Fibroblast of skin of right biceps (primary cell): ENCODE results near the gene SLC32A1.

Experiments used
- DNase-seq: peaks from one replicate; pipeline ENCODE4 v3.0.0-alpha.2; 2013

The SLC32A1 gene, protein sequence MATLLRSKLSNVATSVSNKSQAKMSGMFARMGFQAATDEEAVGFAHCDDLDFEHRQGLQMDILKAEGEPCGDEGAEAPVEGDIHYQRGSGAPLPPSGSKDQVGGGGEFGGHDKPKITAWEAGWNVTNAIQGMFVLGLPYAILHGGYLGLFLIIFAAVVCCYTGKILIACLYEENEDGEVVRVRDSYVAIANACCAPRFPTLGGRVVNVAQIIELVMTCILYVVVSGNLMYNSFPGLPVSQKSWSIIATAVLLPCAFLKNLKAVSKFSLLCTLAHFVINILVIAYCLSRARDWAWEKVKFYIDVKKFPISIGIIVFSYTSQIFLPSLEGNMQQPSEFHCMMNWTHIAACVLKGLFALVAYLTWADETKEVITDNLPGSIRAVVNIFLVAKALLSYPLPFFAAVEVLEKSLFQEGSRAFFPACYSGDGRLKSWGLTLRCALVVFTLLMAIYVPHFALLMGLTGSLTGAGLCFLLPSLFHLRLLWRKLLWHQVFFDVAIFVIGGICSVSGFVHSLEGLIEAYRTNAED

DNA sequence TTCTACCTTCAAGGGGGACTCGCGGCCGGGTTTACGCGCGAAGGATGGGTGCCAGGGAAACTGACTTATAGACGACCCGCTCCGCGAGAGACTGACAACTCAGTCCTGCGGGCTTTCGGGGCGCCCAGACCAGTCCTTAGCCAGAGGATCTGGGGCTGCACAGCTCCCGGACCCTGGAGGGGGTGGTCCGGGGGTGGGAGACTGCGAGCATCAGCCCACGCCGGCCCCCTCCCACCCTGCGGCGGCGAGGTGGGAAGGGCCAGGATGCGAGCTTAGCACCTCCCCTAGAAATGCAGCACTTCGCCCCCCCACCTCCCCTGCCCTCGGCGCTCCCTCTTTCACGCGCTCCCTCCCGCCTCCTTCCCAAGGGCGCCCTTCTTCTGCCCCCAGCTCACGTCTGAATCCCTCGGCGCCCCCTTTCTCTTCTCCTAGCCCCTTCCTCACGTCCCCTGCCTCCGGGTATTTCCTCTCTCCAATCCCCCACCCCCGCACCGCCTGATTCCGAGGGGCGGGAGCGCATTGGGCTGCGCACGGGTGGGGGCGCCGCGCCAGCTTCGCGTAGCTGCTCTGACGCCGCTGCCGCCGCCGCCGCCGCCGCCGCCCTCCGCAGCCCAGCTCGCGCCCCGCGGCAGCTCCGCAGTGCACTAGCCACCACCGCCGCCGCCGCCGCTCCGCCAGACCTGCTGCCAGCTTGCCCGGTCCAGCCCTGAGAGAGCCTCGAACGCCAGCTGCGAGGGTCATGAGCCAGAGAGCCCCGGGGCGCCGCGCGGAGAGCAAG lies at the start of gene SLC32A1:
SLC32A1 (plus strand) TSS at position 639 of the 778 bp plus-strand sequence. CDS start 239 bp downstream, outside the sequence.
- DNase-seq, result no peak

DNA sequence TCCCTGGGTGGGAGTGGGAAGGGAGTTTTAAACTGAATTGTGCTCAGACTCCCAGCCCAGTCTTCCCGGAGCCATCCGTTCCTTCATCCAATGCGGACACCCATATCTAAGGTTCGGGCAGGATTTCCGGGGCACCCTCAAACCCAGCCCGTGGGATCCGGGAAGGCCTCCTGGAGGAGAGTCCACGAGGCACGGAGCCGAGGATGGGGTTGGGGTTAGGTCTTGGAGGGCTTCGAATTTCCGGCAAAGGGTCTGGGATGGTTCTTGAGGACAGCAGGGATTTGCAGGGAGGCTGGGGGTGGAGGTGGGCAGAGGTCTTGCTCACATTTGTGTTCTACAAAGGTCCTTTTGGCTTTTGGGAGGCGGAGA lies 49.5 kb upstream of the SLC32A1 start:
- no peak for DNase-seq

DNA sequence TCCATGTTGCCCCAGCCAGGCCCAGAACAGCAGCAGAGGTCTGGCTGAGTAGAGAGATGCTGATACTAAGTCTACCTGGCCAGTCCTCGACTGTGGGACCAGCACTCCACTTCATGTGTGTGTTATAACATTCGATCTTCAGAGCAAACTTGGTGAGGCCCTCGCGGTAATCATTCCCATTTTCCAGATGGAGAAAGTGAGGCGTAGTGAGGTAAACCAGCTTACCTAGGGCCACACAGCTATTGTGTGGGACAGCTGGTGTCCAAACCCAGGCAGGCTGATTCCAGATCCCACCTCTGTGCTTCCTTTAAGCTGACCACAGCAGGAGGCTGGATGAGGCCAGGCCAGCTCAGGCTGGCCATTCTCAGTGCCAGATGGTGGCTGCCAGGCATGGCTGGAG lies 47.7 kb upstream of the SLC32A1 start:
- no peak for DNase-seq

DNA sequence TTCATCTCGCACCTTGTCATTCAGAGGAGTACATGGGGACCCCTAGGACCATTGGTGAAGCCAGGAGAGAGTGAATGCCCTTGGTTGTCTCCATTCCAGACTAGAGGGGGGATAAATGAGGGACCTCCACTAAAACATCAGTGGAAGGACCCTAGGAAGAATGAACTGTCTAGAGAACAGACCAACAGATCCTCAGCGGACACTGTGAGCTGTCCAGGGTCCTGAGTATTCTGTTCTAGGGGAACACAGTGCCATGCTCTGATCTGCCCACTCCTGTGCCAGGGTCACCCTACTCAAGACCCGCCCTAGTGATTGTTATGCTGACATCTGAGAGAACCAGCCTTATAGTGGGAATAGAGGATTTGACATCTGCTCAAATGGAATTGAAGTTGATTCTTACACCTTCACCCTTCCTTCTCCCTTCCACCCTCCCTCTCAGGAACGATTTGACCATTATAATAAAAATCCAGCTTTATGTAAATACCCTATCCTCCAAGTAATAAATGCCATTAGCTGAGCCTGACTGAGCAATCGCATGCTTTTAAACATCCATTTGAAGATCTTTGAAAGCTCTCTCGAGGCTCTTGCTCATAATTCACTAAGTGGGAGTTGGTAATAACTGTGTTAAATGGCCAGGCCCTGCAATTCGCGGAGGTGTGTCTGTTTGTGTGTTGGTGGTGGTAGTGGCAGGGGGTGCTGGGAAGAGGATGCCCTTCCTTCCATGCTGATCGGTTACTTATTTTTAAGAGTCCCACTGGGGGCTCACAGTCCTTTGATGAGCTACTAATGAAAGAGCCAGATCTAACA lies 43.6 kb upstream of the SLC32A1 start:
- peak; percentile 38 for DNase-seq

DNA sequence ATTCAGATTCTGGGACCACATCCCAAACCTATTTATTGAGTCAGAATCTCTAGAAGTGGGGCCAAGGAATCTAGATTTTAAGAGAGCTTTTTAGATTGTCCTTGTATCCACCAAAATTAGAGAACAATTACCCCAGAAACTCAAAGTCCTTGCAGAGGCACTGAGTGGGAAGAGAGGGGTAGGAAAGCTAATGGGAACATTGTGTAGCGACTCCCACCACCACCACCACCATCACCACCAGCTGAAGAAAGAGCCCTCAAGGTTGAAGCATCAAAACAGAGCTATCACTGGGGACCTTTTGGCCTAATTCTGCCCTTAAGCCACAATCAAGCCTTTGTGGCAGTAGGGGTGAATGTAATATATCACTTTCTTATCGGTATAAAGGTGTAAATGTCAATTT lies 39.0 kb upstream of the SLC32A1 start:
- no peak for DNase-seq

DNA sequence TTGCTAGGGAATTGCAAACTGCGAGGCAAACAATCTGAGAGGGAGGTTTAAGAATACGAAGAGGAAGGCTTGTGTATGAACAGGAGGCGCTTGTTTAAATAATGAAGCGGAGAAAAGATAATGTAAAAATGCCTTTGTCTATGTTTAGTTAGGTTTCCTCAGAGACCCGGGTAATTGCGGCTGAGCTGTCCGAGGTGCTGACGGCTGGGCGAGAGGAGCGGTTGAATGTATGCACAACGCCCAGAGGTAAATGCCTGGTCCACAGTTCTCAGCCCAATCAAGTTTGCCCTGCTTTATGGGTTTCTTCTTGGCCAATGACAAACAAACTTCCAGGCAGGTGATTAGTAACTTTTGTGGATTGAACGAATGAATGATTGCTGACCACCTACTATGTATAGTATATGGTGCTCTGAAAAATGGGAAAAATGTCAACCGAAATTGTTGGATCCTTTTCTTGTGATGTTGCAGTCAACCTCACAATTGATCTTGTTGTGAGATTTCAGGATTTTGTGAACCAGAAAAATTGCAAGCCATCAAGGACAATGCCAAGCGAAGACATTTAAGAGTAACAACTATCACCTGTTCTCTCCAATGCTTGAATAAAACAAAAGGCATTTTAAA lies 38.3 kb upstream of the SLC32A1 start:
- peak; percentile 49 for DNase-seq

DNA sequence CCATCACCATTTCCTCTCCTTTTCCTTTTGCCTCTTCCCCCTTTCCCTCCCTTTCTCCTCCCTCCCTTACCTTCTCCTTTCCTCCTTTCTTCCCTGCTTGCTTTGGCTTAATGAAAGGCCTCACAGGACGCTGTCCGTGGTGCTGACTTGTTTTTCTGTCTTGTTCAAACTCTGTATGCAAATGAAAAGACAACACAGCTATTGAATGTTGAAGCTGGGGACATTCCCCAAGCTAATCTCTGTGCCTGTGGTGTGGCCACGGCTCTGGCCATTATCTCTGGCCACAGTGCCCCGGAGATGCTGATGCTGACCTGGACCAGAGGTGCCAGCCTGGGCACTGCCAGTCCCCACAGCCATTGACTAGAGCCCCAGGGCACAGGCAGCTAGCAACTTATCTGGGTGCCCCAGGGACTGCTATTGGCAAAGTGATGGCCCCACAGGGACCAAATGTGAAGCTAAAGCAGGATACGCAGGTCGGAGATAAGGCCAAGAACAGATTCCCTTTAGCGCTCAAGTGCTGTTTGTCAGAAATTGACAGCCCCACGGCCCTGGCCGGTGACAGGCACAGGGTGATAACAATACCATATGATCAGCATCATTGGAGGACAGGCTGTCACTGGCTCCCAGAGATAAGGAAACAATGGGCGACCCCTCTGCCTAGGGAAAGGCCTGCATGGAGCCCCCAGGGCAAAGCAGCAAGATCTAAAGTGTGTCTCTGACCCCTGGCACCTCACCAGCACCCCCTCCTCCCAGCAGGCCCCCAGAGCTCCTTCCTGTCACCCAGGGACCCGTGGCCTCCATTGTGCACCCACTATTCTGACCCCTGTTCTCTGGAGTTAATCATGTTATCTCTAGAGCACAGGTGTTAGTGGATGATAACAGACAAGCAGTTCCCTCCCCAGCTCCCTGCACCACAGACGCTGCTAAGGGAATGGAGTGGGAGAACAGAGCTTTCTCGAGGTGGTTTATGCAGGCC lies 31.6 kb upstream of the SLC32A1 start:
- peak; percentile 63 for DNase-seq

DNA sequence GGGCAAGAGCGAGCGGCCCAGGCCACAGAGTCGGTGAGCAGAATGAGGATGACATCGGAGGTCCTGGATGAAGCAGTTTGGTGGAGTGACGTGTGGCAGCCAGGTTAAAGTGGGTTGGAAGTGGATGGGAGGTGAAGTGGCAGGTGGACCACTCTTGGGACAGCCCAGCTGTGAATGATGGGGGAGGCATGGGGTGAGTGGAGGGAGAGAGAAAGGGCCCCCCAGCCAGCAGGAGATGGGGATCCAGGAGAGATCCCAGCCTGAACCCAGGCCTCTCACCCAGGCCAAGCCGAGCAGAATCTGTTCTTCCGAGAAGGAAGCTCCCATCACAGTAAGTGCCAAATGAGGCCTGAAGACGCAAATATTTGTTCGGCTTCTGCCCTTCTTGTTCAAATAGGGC lies 27.0 kb upstream of the SLC32A1 start:
- DNase-seq, result no peak

DNA sequence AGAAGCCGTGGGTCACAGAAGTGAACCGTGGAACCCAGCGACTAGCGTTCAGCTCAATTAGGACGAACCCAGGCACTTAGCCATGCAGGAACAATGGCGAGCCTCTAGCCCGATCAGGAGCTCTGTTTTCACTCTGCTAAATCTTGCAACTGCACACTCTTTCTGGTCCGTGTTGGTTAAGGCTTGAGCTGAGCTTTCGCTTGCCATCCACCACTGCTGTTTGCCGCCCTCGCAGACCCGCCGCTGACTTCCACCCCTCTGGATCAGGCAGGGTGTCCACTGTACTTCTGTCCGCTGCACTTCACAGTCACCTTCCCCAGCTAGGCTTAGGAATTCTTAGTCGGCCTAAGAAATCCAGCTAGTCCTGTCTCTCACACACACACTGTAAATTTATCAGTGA lies 25.7 kb upstream of the SLC32A1 start:
- DNase-seq, result no peak

DNA sequence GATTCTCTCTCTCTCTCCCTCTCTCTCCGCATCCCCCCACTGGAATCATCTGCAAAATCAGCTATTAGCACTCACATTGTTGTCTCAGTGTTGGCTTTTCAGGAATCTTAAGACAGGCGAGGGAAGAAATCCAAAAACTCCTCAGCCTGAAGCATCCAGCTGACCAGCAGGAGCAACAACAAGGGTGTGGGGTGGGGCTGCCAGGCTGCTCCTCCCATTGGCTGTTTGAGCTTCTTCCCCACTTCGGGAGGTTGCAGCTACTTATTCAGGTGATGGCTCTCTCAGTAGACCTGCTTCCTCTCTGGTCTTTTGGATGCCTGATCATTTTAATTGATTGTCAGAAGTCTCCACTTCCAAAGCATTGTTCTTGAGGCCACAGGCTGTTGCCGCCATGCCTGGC lies 24.1 kb upstream of the SLC32A1 start:
- DNase-seq, result no peak

DNA sequence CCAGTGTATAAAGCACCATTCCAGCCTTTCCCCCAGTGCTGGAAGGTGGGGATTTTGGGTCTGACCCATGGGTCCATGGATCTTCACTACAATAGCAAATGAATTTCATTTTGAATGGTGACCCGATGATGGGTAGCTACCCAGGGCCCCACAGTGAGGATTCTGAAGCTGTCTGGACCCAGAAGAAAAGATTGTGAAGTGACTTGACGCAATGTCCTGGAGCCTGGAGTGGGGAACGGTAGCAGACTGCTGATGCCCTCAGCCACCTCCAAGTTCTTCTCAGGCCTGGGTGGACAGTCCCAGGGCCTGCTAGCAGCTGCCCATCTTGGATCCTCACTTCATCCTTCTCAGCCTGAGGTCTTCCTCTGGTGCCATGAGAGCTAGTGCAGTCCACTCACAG lies 23.4 kb upstream of the SLC32A1 start:
- no peak for DNase-seq

DNA sequence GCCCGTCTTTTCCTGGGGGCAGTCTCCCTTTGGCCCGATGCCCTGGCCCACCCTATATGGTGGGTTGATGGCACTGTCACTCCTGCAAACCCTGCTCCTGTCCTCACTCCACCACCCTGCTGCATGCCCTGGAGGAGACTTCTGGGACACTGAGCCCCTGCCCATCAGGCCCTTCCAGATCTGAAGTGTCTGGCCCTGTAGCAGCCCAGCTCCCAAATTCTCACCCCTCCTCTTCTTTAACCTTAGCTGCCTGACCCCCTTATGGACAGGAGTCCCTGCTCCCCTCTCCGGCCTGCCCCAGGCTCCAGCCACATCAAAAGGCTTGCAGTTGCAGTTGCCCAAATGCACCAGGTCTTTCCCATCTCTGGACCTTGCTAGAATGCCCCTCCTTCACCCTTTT lies 20.8 kb upstream of the SLC32A1 start:
- DNase-seq, result no peak

DNA sequence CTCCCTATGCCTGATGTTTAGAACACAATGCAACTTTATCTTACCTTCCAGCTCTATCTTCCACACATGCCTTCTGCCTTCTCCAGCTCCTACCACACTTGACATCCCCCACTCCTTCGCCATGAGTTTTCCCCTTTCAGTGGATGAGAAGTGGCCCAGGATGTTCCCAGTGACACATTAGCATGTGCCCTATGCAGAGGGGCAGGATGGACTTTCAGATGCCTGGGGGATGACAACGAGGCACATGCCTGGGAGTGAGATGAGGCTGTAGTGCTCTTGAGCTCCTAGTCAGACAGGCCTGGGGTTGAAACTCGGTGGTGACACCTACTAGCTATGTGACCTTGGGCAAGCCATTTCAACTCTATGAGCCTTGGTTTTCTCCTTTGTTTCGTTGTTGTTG lies 20.1 kb upstream of the SLC32A1 start:
- DNase-seq, result no peak

DNA sequence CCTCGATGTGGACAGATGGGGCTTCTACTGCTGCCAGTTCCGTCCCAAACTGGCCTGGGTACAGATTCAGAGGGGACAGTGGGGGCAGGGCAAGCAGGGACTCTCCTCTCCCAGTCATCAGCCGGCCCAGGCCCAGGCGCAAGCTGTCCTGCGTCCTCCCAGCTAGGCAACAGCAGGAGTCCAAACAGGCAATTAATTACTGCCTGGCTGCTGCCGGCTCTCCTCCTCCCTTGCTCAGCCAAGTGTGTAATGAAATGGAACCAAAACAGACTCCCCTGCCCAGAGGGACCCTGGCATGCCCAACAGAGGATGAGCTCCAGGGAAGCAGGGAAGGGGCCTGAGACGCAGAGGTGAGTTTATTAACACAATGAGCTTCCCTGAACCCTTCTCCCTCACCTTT lies 17.8 kb upstream of the SLC32A1 start:
- DNase-seq, result no peak

DNA sequence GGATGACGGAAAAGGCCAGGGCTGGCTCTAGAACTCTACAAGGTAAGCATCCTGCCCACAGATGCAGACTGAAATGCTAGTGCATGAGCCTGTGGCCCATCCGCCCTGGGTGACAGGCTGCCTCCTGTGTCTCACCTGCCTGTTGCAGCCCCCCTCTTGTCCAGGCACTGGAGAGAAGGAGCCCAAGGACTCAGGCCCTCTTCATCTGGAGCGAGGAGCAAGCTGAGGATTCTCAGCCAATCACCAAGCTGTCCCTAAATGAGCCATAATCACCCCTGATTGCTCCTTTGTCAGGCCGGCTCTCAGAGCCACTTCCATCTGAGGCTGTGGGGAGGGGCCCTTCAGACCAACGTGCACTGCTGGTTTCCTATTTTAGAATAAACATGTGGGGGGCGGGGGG lies 10.0 kb upstream of the SLC32A1 start:
- DNase-seq, result no peak

DNA sequence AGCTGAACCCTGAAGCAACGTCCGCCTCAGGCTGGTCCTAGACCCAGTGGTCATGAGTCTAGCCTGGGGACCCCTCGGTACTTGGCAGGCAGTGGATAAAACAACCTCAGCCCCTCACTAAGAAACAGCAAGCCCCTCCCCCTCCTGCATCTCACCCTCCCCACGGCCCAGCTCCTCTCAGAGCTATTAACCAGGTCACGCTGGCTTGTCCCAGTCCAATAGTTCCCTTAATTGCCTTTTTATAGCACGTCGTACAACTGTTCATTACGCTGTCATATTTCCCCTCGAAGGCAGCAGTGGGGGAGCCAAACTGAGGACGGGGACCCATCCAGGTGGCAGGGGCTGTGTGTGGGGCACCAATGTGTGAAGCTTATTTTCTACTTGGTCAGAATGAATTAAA lies 8.6 kb upstream of the SLC32A1 start:
- no peak for DNase-seq

DNA sequence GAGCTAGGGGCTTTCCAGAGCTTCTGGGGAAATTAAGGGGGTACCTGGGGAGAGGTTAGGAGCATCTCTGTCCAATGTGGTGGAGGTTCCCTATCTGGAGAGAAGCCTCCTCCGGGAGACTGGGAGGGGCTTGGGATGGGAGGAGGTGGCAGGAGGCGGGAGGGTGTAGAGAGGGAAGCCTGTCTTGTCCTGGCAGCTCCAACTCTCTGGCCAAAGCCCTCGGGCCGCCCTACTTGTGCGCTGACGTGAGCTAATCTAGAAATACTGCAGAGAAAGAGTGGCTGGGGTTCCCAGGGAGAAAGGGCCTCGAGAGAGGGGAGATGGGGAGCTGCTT lies 1.6 kb upstream of the SLC32A1 start:
- DNase-seq, result no peak

DNA sequence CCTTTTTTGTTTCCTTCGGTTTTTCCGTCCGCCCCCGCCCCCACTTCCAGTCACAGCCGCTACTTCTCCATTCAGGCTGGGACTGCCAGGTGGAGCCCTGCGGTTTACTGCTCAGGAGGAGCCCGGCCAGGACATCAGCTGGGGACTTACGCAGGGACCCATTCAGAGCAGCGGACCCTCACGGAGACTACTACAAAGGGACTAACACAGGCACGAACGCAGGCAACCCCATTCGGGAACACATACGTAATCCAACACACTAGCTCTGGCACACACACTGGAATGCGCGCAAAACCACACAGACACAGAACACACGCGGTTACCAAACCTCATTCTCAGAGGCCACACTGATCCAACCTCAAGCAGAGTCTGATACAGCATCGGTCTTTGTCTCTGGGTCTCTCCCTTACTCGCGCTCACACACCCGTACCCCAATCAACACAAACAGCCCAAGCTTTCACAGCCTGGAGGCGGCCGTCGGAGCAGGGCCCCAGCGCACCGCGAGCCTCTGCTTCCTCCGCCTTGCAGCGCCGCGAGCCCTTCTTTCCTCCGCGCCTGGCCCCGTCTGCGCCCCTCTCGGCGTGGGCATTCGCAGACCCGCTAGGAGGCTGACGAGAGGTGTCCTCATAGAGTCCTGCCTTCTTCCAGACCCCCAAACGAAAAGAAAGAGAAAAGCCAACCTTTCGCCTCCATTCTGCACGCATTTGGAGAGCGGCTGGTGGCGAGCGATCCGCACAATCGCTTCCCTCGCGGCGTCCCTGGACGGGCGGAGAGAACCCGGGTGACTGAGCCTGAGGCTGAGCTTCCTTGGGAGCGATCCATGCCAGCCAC lies 1.1 kb upstream of the SLC32A1 start:
- DNase-seq, result peak; percentile 23

DNA sequence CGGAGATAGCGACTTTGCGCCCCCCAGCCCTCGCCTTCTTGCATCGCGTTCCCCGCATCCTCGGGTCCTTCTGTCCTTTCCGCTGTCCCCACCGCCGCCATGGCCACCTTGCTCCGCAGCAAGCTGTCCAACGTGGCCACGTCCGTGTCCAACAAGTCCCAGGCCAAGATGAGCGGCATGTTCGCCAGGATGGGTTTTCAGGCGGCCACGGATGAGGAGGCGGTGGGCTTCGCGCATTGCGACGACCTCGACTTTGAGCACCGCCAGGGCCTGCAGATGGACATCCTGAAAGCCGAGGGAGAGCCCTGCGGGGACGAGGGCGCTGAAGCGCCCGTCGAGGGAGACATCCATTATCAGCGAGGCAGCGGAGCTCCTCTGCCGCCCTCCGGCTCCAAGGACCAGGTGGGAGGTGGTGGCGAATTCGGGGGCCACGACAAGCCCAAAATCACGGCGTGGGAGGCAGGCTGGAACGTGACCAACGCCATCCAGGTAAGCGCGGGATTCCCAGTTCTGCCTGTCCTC lies 401 bp downstream of the SLC32A1 start:
- DNase-seq, result no peak

DNA sequence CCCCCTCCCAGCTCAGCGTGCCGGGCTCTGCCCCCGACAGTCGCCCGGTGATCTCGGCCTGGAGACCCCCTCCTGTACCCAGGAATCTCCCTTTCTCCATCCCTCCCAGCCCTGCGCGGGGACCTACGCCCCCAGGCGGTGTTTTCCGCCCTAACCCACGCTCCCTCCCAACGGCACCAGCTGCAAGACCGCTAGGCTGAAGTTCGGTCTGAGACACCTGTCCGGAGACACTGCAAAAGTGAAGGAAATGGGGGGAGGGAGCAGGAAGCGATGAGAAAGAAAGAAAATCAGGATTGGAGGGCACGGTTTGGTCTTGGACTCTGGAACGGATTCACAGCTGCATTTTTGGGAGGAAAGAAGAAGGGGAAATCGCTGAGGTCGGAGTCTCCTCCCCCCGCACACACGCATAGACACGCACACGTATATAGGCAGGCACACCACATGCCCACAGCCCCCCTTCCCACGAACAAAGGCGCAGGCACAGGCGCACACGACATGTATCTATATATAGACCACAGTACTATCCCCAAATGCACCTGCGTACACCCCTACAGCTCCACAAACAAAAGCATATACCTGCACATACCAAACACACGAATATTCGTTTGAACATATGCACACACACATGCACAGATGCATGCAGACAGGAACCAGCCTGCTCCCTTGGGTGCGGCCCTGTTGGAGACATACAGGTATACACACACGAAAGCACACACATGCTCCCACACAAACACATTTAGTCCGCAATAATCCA lies 1.0 kb downstream of the SLC32A1 start:
- no peak for DNase-seq
